SK-N-SH (cell line): ENCODE measurements around the gene TMEM72. TPM values are rescaled to one million over a fixed set of nuclear protein-coding genes. Genes with fewer than 3 reads are reported as not detected.

Source experiments
- CTCF ChIA-PET: fragments of 300-600, 350-600 bp; formaldehyde crosslinking; extraction: SDS; loops from one replicate; lab custom pipeline; 2021; lab: Yijun Ruan, JAX
- POLR2A ChIA-PET: fragments of 350-600 bp; sonication (Branson Sonifier 250); formaldehyde crosslinking; extraction: SDS; loops from one replicate; lab custom pipeline; 2020; ENCODE audit warnings: antibody characterized with exemption, inconsistent platforms; lab: Yijun Ruan, JAX
- DNase-seq: peaks from one replicate; pipeline ENCODE4 v3.0.0; 2012
- H2AFZ ChIP-seq: fragments of 200-600 bp; sonication (generic); 2 replicates; pipeline ENCODE4 v1.8.1; 2016; ENCODE audit warnings: antibody characterized with exemption, mild to moderate bottlenecking, low read depth
- H3F3A ChIP-seq: fragments of 200-600 bp; sonication (generic); replicated peaks from 2 replicates; pipeline ENCODE3; 2016; ENCODE audit warnings: antibody characterized with exemption, mild to moderate bottlenecking; ENCODE audit not compliant: insufficient read depth
- H3K27ac ChIP-seq, 2 experiments: fragments of 200-500 bp in 1 of 2; fragments of 200-600 bp in 1 of 2; sonication (Bioruptor generic) in 1 of 2; sonication (generic), shearing (Covaris generic) in 1 of 2; 2 replicates each; pipeline versions ENCODE4 v1.5.1 to v1.6.1; 2014 to 2016; ENCODE audit warnings: low read depth in 2 of 2, inconsistent platforms in 1 of 2, low read length in 1 of 2, mild to moderate bottlenecking in 1 of 2, mixed read lengths in 1 of 2
- H3K27me3 ChIP-seq: fragments of 200-600 bp; sonication (generic), shearing (Covaris generic); 2 replicates; pipeline ENCODE4 v1.6.1; 2016; ENCODE audit warnings: mixed run types; ENCODE audit not compliant: insufficient read depth
- H3K36me3 ChIP-seq, 2 experiments: fragments of 200-500 bp in 1 of 2; fragments of 200-600 bp in 1 of 2; sonication (Bioruptor generic) in 1 of 2; sonication (generic) in 1 of 2; replicated peaks in 1 of 2; 2 replicates each; pipeline versions ENCODE3 to v1.5.1; 2014 to 2016; ENCODE audit warnings: low read length in 1 of 2, mild to moderate bottlenecking in 1 of 2; ENCODE audit not compliant: insufficient read depth in 2 of 2, control insufficient read depth in 1 of 2
- H3K4me1 ChIP-seq, 2 experiments: fragments of 200-500 bp in 1 of 2; fragments of 200-600 bp in 1 of 2; sonication (Bioruptor generic) in 1 of 2; sonication (generic), shearing (Covaris generic) in 1 of 2; 2 replicates each; pipeline versions ENCODE4 v1.5.1 to v1.6.1; 2014 to 2016; ENCODE audit warnings: low read depth in 1 of 2, low read length in 1 of 2, mixed run types in 1 of 2; ENCODE audit not compliant: insufficient read depth in 2 of 2, control insufficient read depth in 1 of 2
- H3K4me2 ChIP-seq: fragments of 200-600 bp; sonication (generic), shearing (Covaris generic); 2 replicates; pipeline ENCODE4 v1.6.1; 2017; ENCODE audit warnings: mixed run types
- H3K4me3 ChIP-seq, 2 experiments: fragments of 200-500 bp in 1 of 2; fragments of 200-600 bp in 1 of 2; sonication (Bioruptor generic) in 1 of 2; sonication (generic), shearing (Covaris generic) in 1 of 2; 2 replicates each; pipeline versions ENCODE4 v1.5.1 to v1.8.1; 2014 to 2016; ENCODE audit warnings: low read depth in 2 of 2, inconsistent platforms in 1 of 2, low read length in 1 of 2, mild to moderate bottlenecking in 1 of 2, mixed read lengths in 1 of 2, moderate library complexity in 1 of 2
- H3K79me2 ChIP-seq: fragments of 200-600 bp; sonication (generic); 2 replicates; pipeline ENCODE4 v1.8.1; 2017; ENCODE audit warnings: mild to moderate bottlenecking; ENCODE audit not compliant: insufficient read depth
- H3K9ac ChIP-seq: fragments of 200-600 bp; sonication (generic); 2 replicates; pipeline ENCODE4 v1.6.1; 2017; ENCODE audit warnings: mixed run types
- H3K9me2 ChIP-seq: fragments of 200-600 bp; sonication (generic); 2 replicates; pipeline ENCODE4 v1.6.1; 2017; ENCODE audit warnings: mixed run types
- H3K9me3 ChIP-seq: fragments of 200-600 bp; sonication (generic); 2 replicates; pipeline ENCODE4 v1.6.1; 2017; ENCODE audit warnings: mixed run types, mild to moderate bottlenecking, moderate library complexity
- H4K20me1 ChIP-seq: fragments of 200-600 bp; sonication (generic); 2 replicates; pipeline ENCODE4 v1.6.1; 2017; ENCODE audit warnings: mild to moderate bottlenecking, mixed run types; ENCODE audit not compliant: insufficient read depth
- CHD2 ChIP-seq: fragments of 150-350 bp; IDR thresholded peaks from 2 replicates; pipeline ENCODE4 v1.6.1; 2018; ENCODE audit warnings: low read length; ENCODE audit not compliant: partially characterized antibody
- CTCF ChIP-seq: fragments of 200-600 bp; sonication (generic); IDR thresholded peaks from 2 replicates; pipeline ENCODE4 v1.6.1; 2017; ENCODE audit warnings: antibody characterized with exemption, mild to moderate bottlenecking, moderate library complexity
- ELF1 ChIP-seq: IDR thresholded peaks from 2 replicates; pipeline ENCODE4 v1.4.0; 2012
- EZH2phosphoT487 ChIP-seq: fragments of 200-600 bp; sonication (generic); IDR thresholded peaks from 2 replicates; pipeline ENCODE4 v1.6.1; 2017; ENCODE audit warnings: low read depth, mixed run types, mild to moderate bottlenecking, antibody characterized with exemption, moderate library complexity, borderline replicate concordance
- FOSL2 ChIP-seq: IDR thresholded peaks from 2 replicates; pipeline ENCODE4 v1.4.0; 2012; ENCODE audit warnings: low read depth, mild to moderate bottlenecking, moderate library complexity, borderline replicate concordance
- FOXM1 ChIP-seq: IDR thresholded peaks from 2 replicates; pipeline ENCODE4 v1.4.0; 2012; ENCODE audit warnings: low read depth, mild to moderate bottlenecking
- IRF3 ChIP-seq: fragments of 150-350 bp; IDR thresholded peaks from 2 replicates; pipeline ENCODE4 v1.6.1; 2016; ENCODE audit warnings: mild to moderate bottlenecking, low read depth, low read length
- JUND ChIP-seq: IDR thresholded peaks from 2 replicates; pipeline ENCODE4 v1.4.0; 2012
- MEF2A ChIP-seq: IDR thresholded peaks from 2 replicates; pipeline ENCODE4 v1.4.0; 2012; ENCODE audit warnings: low read depth, borderline replicate concordance
- MXI1 ChIP-seq: IDR thresholded peaks from 2 replicates; pipeline ENCODE4 v1.6.1; 2012; ENCODE audit warnings: mild to moderate bottlenecking, low read depth, low read length, improper control_type of control experiment
- NRF1 ChIP-seq: IDR thresholded peaks from 2 replicates; pipeline ENCODE4 v1.6.1; 2012; ENCODE audit warnings: low read depth, mild to moderate bottlenecking, low read length
- PBX3 ChIP-seq: IDR thresholded peaks from 2 replicates; pipeline ENCODE4; 2012
- RCOR1 ChIP-seq: fragments of 150-350 bp; IDR thresholded peaks from 2 replicates; pipeline ENCODE4 v1.6.1; 2017; ENCODE audit warnings: antibody characterized with exemption, low read length
- SIN3A ChIP-seq: IDR thresholded peaks from 2 replicates; pipeline ENCODE4 v1.6.1; 2012; ENCODE audit warnings: low read depth, mild to moderate bottlenecking, low read length, moderate library complexity, borderline replicate concordance
- SMC3 ChIP-seq: IDR thresholded peaks from 2 replicates; pipeline ENCODE4 v1.6.1; 2012; ENCODE audit warnings: low read depth, low read length, improper control_type of control experiment
- TAF1 ChIP-seq: IDR thresholded peaks from 2 replicates; pipeline ENCODE4 v1.6.1; 2012; ENCODE audit warnings: low read depth, mild to moderate bottlenecking, low read length, moderate library complexity, borderline replicate concordance
- TCF12 ChIP-seq: IDR thresholded peaks from 2 replicates; pipeline ENCODE4 v1.4.0; 2012
- TEAD4 ChIP-seq: IDR thresholded peaks from 2 replicates; pipeline ENCODE4 v1.4.0; 2012; ENCODE audit warnings: mild to moderate bottlenecking, borderline replicate concordance; ENCODE audit not compliant: insufficient read depth
- USF1 ChIP-seq: IDR thresholded peaks from 2 replicates; pipeline ENCODE4 v1.4.0; 2012; ENCODE audit warnings: low read depth, borderline replicate concordance
- USF2 ChIP-seq: fragments of 150-350 bp; IDR thresholded peaks from 2 replicates; pipeline ENCODE4 v1.6.1; 2017; ENCODE audit warnings: antibody characterized with exemption, low read length, low read depth, borderline replicate concordance
- ZBTB33 ChIP-seq: IDR thresholded peaks from 2 replicates; pipeline ENCODE4 v1.4.0; 2012; ENCODE audit warnings: low read depth, borderline replicate concordance
- WGBS: methylation state at CpG from one replicate; pipeline ENCODE4 v1.1.6; 2017; ENCODE audit warnings: low lambda C conversion rate; 5-methylcytosine and 5-hydroxymethylcytosine counted together
- polyA plus RNA-seq, 3 experiments: library from polyadenylated mRNA; depleted of rRNA; stranded (reverse); fragments of >200 nt; gene quantifications; 2 replicates each; pipeline ENCODE4 v1.2.3, GENCODE V29; 2012

Gene TMEM72
- polyA plus RNA-seq, 1 of the 3 experiments (the other 2 are of a cell fraction) = not detected

GRCh38 chr10:44888886-44889285 is 22.3 kb upstream of the TMEM72 start (continued):
- TF ChIP-seq SMC3 (no peak), ELF1 (no peak)

- Histone ChIP-seq H3K4me2 (no peak overlapping the region), H3K9me3 (no peaks in the 10 kb centered on the region), H3K9ac (no peak overlapping the region), H3K79me2 (no peaks in the 10 kb centered on the region), H3K36me3 (no peaks in the 10 kb centered on the region), H3F3A (no peaks in the 10 kb centered on the region), H3K4me1 (no peaks in the 10 kb centered on the region), H3K9me2 (no peaks in the 10 kb centered on the region), H4K20me1 (no peaks in the 10 kb centered on the region), H3K4me3 (no peak overlapping the region), H2AFZ (no peak overlapping the region), H3K27me3 (peaks cover 25% of the 10 kb centered on the region; the same call in 1 of the 2 replicates), H3K27ac (no peak overlapping the region)
- TF ChIP-seq ELF1 (no peak), MEF2A (no peak), FOXM1 (no peak), TAF1 (no peak), PBX3 (no peak), RCOR1 (no peak), USF1 (no peak), JUND (no peak), CHD2 (no peak), TEAD4 (no peak), CTCF (no peak), SIN3A (no peak), IRF3 (no peak), NRF1 (no peak), ZBTB33 (no peak), MXI1 (no peak), FOSL2 (no peak), EZH2phosphoT487 (no peak), USF2 (no peak), TCF12 (no peak)
- WGBS = 8% methylated on average over 1 of the region's 1 CpG
- POLR2A ChIA-PET = no interaction called here
- DNase-seq = no peak
- CTCF ChIA-PET = interaction anchor here (2.1 kb wide), 1 partner anchor 32 kb away, joined by 5 read pairs; no protein-coding TSS in a partner anchor
Observed at GRCh38 chr10:44889834-44890233, 21.3 kb upstream of the TMEM72 start.
